Measurements from ENCODE around the gene LUZP2.

GRCh38 chr11:24623121-24623520 lies 126.3 kb downstream of the LUZP2 start:
- TF ChIP-seq CTCF (conservative IDR thresholded peaks at IDR 0.05; ENCODE audit: low read length) (no peak), EZH2phosphoT487 (IDR thresholded peaks at IDR 0.05; ENCODE audit: borderline replicate concordance, low read depth, low read length) (no peak)
